SK-N-MC (cell line): Measurements from ENCODE around the gene ZNF385A.

Experiments
- DNase-seq: peaks from one replicate; pipeline ENCODE4 v3.0.0-alpha.2; 2011; ENCODE audit warnings: low read depth, low spot score
- H3K27ac ChIP-seq: fragments of 200-600 bp; sonication (generic); 2 replicates; pipeline ENCODE4 v1.5.1; 2016; ENCODE audit warnings: mixed run types
- H3K36me3 ChIP-seq: fragments of 200-600 bp; sonication (generic); 2 replicates; pipeline ENCODE4 v1.6.1; 2017; ENCODE audit warnings: antibody characterized with exemption, low read length, mixed read lengths; ENCODE audit not compliant: insufficient read depth
- H3K4me3 ChIP-seq: fragments of 200-600 bp; sonication (generic); 2 replicates; pipeline ENCODE4 v1.5.1; 2016
- H3K9ac ChIP-seq: fragments of 200-600 bp; sonication (generic); 2 replicates; pipeline ENCODE4 v1.8.0; 2017; ENCODE audit warnings: mixed run types, mixed read lengths; ENCODE audit not compliant: insufficient read length
- H3K9me3 ChIP-seq: fragments of 200-600 bp; sonication (generic); 2 replicates; pipeline ENCODE4 v1.6.1; 2017; ENCODE audit warnings: low read depth, mild to moderate bottlenecking, antibody characterized with exemption, low read length, moderate library complexity, mixed read lengths
- EZH2 ChIP-seq: fragments of 200-600 bp; sonication (generic); IDR thresholded peaks from one replicate; pipeline ENCODE4 v1.6.1; 2017; ENCODE audit warnings: antibody characterized with exemption
- FOXP2 ChIP-seq: optimal IDR thresholded peaks from 2 replicates; pipeline ENCODE3; 2011; ENCODE audit warnings: mild to moderate bottlenecking, moderate library complexity; ENCODE audit not compliant: insufficient read depth; ENCODE audit errors: extremely low read length, control extremely low read depth
- POLR2AphosphoS5 ChIP-seq: IDR thresholded peaks from 2 replicates; pipeline ENCODE4 v1.6.1; 2012; ENCODE audit warnings: mild to moderate bottlenecking, low read depth, low read length, borderline replicate concordance

Gene ZNF385A

DNA sequence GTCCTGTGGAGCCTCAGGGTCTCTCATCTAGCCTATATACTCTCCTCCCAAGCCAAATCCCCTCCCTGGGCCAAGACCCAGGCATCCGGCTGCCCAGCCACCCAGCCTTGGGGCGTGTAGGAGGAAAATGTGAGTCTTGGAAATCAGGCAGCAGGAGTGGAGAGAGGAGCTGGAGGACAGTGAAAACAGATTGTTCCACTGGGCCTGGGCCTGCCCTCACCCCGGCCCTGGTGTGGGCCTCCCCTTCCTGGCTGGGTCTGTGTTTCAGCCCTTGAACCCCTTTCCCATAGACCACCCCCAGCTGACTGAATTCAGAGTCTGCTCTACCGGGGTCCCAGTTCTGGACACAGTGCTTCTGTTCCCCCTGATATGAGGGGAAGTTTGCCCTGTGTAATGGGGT, 27.8 kb upstream of the ZNF385A start:
- H3K4me3 ChIP-seq = no peak overlapping the region
- H3K9me3 ChIP-seq = no peaks in the 10 kb centered on the region
- TF ChIP-seq FOXP2 (no peak), EZH2 (no peak), POLR2AphosphoS5 (no peak)
- DNase-seq = no peak
- H3K9ac ChIP-seq = peak overlapping the region; percentile 7
- peak overlapping the region; percentile 75 for H3K27ac ChIP-seq
- peaks cover 35% of the 10 kb centered on the region for H3K36me3 ChIP-seq

GRCh38 chr12:54411391-54412241, 27.1 kb upstream of the ZNF385A start:
- no peaks in the 10 kb centered on the region for H3K9me3 ChIP-seq
- DNase-seq = no peak
- H3K4me3 ChIP-seq = no peak overlapping the region
- TF ChIP-seq EZH2 (no peak), FOXP2 (no peak), POLR2AphosphoS5 (no peak)
- peaks cover 42% of the 10 kb centered on the region for H3K36me3 ChIP-seq
- no peak overlapping the region for H3K9ac ChIP-seq
- H3K27ac ChIP-seq = peak overlapping the region; percentile 75

GRCh38 chr12:54409267-54409666, 24.7 kb upstream of the ZNF385A start:
- DNase-seq = no peak
- Histone ChIP-seq H3K9ac (no peak overlapping the region), H3K4me3 (no peak overlapping the region), H3K27ac (no peak overlapping the region), H3K9me3 (no peaks in the 10 kb centered on the region), H3K36me3 (peaks cover 65% of the 10 kb centered on the region)
- no peak for TF ChIP-seq FOXP2
- no peak for TF ChIP-seq EZH2
- no peak for TF ChIP-seq POLR2AphosphoS5

DNA sequence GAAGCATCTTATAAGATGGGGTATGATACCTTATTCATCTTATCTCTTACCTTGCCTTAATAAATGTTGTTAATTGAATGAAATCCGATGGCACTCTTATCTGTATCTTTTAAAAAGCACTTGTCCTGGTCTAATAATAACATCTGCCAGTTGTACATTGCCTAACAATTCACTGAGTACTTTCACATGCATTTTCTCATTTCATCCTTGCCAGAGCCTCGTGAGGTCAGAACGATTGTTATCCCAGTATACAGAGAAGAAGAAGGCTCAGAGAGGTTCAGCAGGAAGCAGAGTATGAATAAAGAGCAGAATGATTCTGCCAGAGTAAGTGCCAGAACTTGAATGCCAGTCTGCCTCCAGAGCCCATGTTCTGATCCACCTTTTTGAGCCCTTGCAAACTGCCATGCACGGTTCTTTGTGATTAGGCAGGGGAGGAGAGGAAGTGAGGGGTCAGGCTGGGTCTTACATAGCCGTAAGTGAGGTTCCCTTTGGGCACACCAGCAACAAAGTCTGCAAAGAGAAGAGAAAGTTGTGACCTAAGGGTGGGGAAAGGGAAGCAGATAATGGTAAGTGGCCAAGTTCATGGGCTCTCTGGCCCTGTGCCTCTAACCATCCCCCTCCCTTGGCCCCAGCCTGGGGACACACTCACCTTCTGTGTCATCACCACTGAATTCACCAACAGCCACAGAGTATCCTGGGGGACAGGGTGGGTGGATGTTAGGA, 22.8 kb upstream of the ZNF385A start:
- no peak for TF ChIP-seq POLR2AphosphoS5
- TF ChIP-seq FOXP2 = no peak
- Histone ChIP-seq H3K36me3 (peaks cover 84% of the 10 kb centered on the region), H3K9ac (no peak overlapping the region), H3K9me3 (no peaks in the 10 kb centered on the region), H3K4me3 (no peak overlapping the region), H3K27ac (no peak overlapping the region)
- no peak for DNase-seq

DNA sequence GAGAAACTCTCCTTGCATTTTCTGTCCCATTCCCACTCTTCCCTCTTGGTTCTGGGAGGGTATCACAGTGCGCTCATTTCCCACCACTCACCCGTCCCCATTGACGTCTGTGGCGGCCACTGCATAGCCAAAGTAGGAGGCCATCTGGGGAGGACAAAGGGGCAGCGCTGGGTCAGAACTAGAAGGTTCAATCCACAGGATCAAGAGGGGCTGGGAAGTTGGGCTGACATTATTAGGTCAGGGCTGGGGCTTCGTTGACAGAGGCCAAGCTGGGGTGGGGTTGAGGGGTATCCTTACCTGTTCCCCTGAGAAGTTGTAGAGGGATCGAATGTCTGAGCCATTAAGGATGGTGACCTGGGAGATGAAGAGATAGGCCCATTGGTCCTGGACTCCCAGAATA, 21.0 kb upstream of the ZNF385A start:
- no peak for DNase-seq
- H3K9ac ChIP-seq = no peak overlapping the region
- peaks cover 88% of the 10 kb centered on the region for H3K36me3 ChIP-seq
- TF ChIP-seq FOXP2 = no peak
- TF ChIP-seq POLR2AphosphoS5 = no peak
- no peak for TF ChIP-seq EZH2
- no peaks in the 10 kb centered on the region for H3K9me3 ChIP-seq
- H3K27ac ChIP-seq = no peak overlapping the region
- H3K4me3 ChIP-seq = no peak overlapping the region

DNA sequence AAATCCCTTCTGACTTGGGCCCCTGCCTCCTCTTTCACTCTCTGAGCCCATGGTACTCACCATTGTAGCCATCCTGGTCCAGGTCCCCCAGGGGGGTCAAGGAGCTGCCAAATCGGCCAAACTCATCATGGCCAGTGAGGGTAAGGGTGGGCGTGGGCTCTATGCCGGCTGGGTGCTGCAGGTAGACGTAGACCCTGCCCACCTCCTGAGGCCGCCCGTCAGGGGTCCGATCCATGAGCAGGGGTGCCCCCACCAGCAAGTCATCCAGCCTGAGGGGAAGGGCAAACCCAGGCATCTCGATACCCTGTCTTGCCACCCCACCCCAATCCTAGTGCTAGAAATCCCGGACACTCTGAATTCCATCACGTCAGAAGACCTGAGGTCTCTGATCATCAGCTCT, 20.6 kb upstream of the ZNF385A start:
- TF ChIP-seq FOXP2 = no peak
- no peak for TF ChIP-seq POLR2AphosphoS5
- TF ChIP-seq EZH2 = no peak
- peaks cover 93% of the 10 kb centered on the region for H3K36me3 ChIP-seq
- H3K27ac ChIP-seq = no peak overlapping the region
- no peak overlapping the region for H3K4me3 ChIP-seq
- no peak overlapping the region for H3K9ac ChIP-seq
- DNase-seq = no peak
- no peaks in the 10 kb centered on the region for H3K9me3 ChIP-seq

- Histone ChIP-seq H3K4me3 (no peak overlapping the region), H3K36me3 (peaks cover 97% of the 10 kb centered on the region), H3K9me3 (no peaks in the 10 kb centered on the region), H3K27ac (no peak overlapping the region), H3K9ac (peak overlapping the region; percentile 15)
- TF ChIP-seq FOXP2 (no peak), POLR2AphosphoS5 (no peak), EZH2 (no peak)
- DNase-seq = peak; percentile 44
These were observed 19.8 kb upstream of the ZNF385A start for GRCh38 chr12:54404061-54405004.

GRCh38 chr12:54401119-54401518, 16.6 kb upstream of the ZNF385A start:
- TF ChIP-seq FOXP2 (no peak), EZH2 (no peak), POLR2AphosphoS5 (no peak)
- H3K27ac ChIP-seq = no peak overlapping the region
- DNase-seq = no peak
- H3K9ac ChIP-seq = no peak overlapping the region
- no peak overlapping the region for H3K4me3 ChIP-seq
- H3K36me3 ChIP-seq = peaks cover 100% of the 10 kb centered on the region
- H3K9me3 ChIP-seq = no peaks in the 10 kb centered on the region
